SK-N-SH (cell line): Measurements from ENCODE around the gene FMNL1. TPM values are rescaled to one million over a fixed set of nuclear protein-coding genes. Genes with fewer than 3 reads are reported as not detected.

ENCODE experiments used
- CTCF ChIA-PET: fragments of 300-600, 350-600 bp; formaldehyde crosslinking; extraction: SDS; loops from one replicate; lab custom pipeline; 2021; lab: Yijun Ruan, JAX
- POLR2A ChIA-PET: fragments of 350-600 bp; sonication (Branson Sonifier 250); formaldehyde crosslinking; extraction: SDS; loops from one replicate; lab custom pipeline; 2020; ENCODE audit warnings: antibody characterized with exemption, inconsistent platforms; lab: Yijun Ruan, JAX
- DNase-seq: peaks from one replicate; pipeline ENCODE4 v3.0.0; 2012
- H2AFZ ChIP-seq: fragments of 200-600 bp; sonication (generic); 2 replicates; pipeline ENCODE4 v1.8.1; 2016; ENCODE audit warnings: antibody characterized with exemption, mild to moderate bottlenecking, low read depth
- H3F3A ChIP-seq: fragments of 200-600 bp; sonication (generic); replicated peaks from 2 replicates; pipeline ENCODE3; 2016; ENCODE audit warnings: antibody characterized with exemption, mild to moderate bottlenecking; ENCODE audit not compliant: insufficient read depth
- H3K27ac ChIP-seq, 2 experiments: fragments of 200-500 bp in 1 of 2; fragments of 200-600 bp in 1 of 2; sonication (Bioruptor generic) in 1 of 2; sonication (generic), shearing (Covaris generic) in 1 of 2; 2 replicates each; pipeline versions ENCODE4 v1.5.1 to v1.6.1; 2014 to 2016; ENCODE audit warnings: low read depth in 2 of 2, inconsistent platforms in 1 of 2, low read length in 1 of 2, mild to moderate bottlenecking in 1 of 2, mixed read lengths in 1 of 2
- H3K27me3 ChIP-seq: fragments of 200-600 bp; sonication (generic), shearing (Covaris generic); 2 replicates; pipeline ENCODE4 v1.6.1; 2016; ENCODE audit warnings: mixed run types; ENCODE audit not compliant: insufficient read depth
- H3K36me3 ChIP-seq, 2 experiments: fragments of 200-500 bp in 1 of 2; fragments of 200-600 bp in 1 of 2; sonication (Bioruptor generic) in 1 of 2; sonication (generic) in 1 of 2; replicated peaks in 1 of 2; 2 replicates each; pipeline versions ENCODE3 to v1.5.1; 2014 to 2016; ENCODE audit warnings: low read length in 1 of 2, mild to moderate bottlenecking in 1 of 2; ENCODE audit not compliant: insufficient read depth in 2 of 2, control insufficient read depth in 1 of 2
- H3K4me1 ChIP-seq, 2 experiments: fragments of 200-500 bp in 1 of 2; fragments of 200-600 bp in 1 of 2; sonication (Bioruptor generic) in 1 of 2; sonication (generic), shearing (Covaris generic) in 1 of 2; 2 replicates each; pipeline versions ENCODE4 v1.5.1 to v1.6.1; 2014 to 2016; ENCODE audit warnings: low read depth in 1 of 2, low read length in 1 of 2, mixed run types in 1 of 2; ENCODE audit not compliant: insufficient read depth in 2 of 2, control insufficient read depth in 1 of 2
- H3K4me2 ChIP-seq: fragments of 200-600 bp; sonication (generic), shearing (Covaris generic); 2 replicates; pipeline ENCODE4 v1.6.1; 2017; ENCODE audit warnings: mixed run types
- H3K4me3 ChIP-seq, 2 experiments: fragments of 200-500 bp in 1 of 2; fragments of 200-600 bp in 1 of 2; sonication (Bioruptor generic) in 1 of 2; sonication (generic), shearing (Covaris generic) in 1 of 2; 2 replicates each; pipeline versions ENCODE4 v1.5.1 to v1.8.1; 2014 to 2016; ENCODE audit warnings: low read depth in 2 of 2, inconsistent platforms in 1 of 2, low read length in 1 of 2, mild to moderate bottlenecking in 1 of 2, mixed read lengths in 1 of 2, moderate library complexity in 1 of 2
- H3K79me2 ChIP-seq: fragments of 200-600 bp; sonication (generic); 2 replicates; pipeline ENCODE4 v1.8.1; 2017; ENCODE audit warnings: mild to moderate bottlenecking; ENCODE audit not compliant: insufficient read depth
- H3K9ac ChIP-seq: fragments of 200-600 bp; sonication (generic); 2 replicates; pipeline ENCODE4 v1.6.1; 2017; ENCODE audit warnings: mixed run types
- H3K9me2 ChIP-seq: fragments of 200-600 bp; sonication (generic); 2 replicates; pipeline ENCODE4 v1.6.1; 2017; ENCODE audit warnings: mixed run types
- H3K9me3 ChIP-seq: fragments of 200-600 bp; sonication (generic); 2 replicates; pipeline ENCODE4 v1.6.1; 2017; ENCODE audit warnings: mixed run types, mild to moderate bottlenecking, moderate library complexity
- H4K20me1 ChIP-seq: fragments of 200-600 bp; sonication (generic); 2 replicates; pipeline ENCODE4 v1.6.1; 2017; ENCODE audit warnings: mild to moderate bottlenecking, mixed run types; ENCODE audit not compliant: insufficient read depth
- EZH2phosphoT487 ChIP-seq: fragments of 200-600 bp; sonication (generic); IDR thresholded peaks from 2 replicates; pipeline ENCODE4 v1.6.1; 2017; ENCODE audit warnings: low read depth, mixed run types, mild to moderate bottlenecking, antibody characterized with exemption, moderate library complexity, borderline replicate concordance
- FOSL2 ChIP-seq: IDR thresholded peaks from 2 replicates; pipeline ENCODE4 v1.4.0; 2012; ENCODE audit warnings: low read depth, mild to moderate bottlenecking, moderate library complexity, borderline replicate concordance
- FOXM1 ChIP-seq: IDR thresholded peaks from 2 replicates; pipeline ENCODE4 v1.4.0; 2012; ENCODE audit warnings: low read depth, mild to moderate bottlenecking
- GABPA ChIP-seq: IDR thresholded peaks from 2 replicates; pipeline ENCODE4 v1.4.0; 2012; ENCODE audit warnings: low read depth, mild to moderate bottlenecking
- RAD21 ChIP-seq: IDR thresholded peaks from 2 replicates; pipeline ENCODE4 v1.6.1; 2012; ENCODE audit warnings: mild to moderate bottlenecking, low read length
- RFX5 ChIP-seq: IDR thresholded peaks from 2 replicates; pipeline ENCODE4 v1.6.1; 2012; ENCODE audit warnings: mild to moderate bottlenecking, improper control_type of control experiment, low read length
- SMC3 ChIP-seq: IDR thresholded peaks from 2 replicates; pipeline ENCODE4 v1.6.1; 2012; ENCODE audit warnings: low read depth, low read length, improper control_type of control experiment
- TAF1 ChIP-seq: IDR thresholded peaks from 2 replicates; pipeline ENCODE4 v1.6.1; 2012; ENCODE audit warnings: low read depth, mild to moderate bottlenecking, low read length, moderate library complexity, borderline replicate concordance
- TEAD4 ChIP-seq: IDR thresholded peaks from 2 replicates; pipeline ENCODE4 v1.4.0; 2012; ENCODE audit warnings: mild to moderate bottlenecking, borderline replicate concordance; ENCODE audit not compliant: insufficient read depth
- WGBS: methylation state at CpG from one replicate; pipeline ENCODE4 v1.1.6; 2017; ENCODE audit warnings: low lambda C conversion rate; 5-methylcytosine and 5-hydroxymethylcytosine counted together
- polyA plus RNA-seq, 3 experiments: library from polyadenylated mRNA; depleted of rRNA; stranded (reverse); fragments of >200 nt; gene quantifications; 2 replicates each; pipeline ENCODE4 v1.2.3, GENCODE V29; 2012

FMNL1 gene
- polyA plus RNA-seq, 1 of the 3 experiments (the other 2 are of a cell fraction) = 2.8 TPM

- TF ChIP-seq FOSL2 = no peak
Measured at GRCh38 chr17:45277992-45278391, 56.3 kb downstream of the FMNL1 start (continued).

- H3K79me2 ChIP-seq = peaks cover 8% of the 10 kb centered on the region; the same call in 1 of the 2 replicates
- no peaks in the 10 kb centered on the region for H3K9me3 ChIP-seq
- 88% methylated on average over 3 of the region's 3 CpGs for WGBS
- H3K36me3 ChIP-seq = peaks cover 24 to 34% of the 10 kb centered on the region in 2 experiments
- H3K4me1 ChIP-seq = peaks cover 6% of the 10 kb centered on the region in 2 experiments; a peak in 2 of 4 replicates
- H3K4me3 ChIP-seq = no peak overlapping the region
- no peak overlapping the region for H3K4me2 ChIP-seq
- CTCF ChIA-PET = interaction anchor here (0.7 to 3.9 kb wide), 4 partner anchors 32 to 127 kb away, joined by 3 to 41 read pairs (median 15); no protein-coding TSS in a partner anchor
- H3K27ac ChIP-seq = no peak overlapping the region
- H3K9me2 ChIP-seq = no peaks in the 10 kb centered on the region
- H3K27me3 ChIP-seq = no peaks in the 10 kb centered on the region
- no peak for TF ChIP-seq FOXM1
- TF ChIP-seq GABPA = no peak
- TF ChIP-seq RAD21 = no peak
- no peak for TF ChIP-seq RFX5
- H2AFZ ChIP-seq = no peak overlapping the region
- H4K20me1 ChIP-seq = peaks cover 11% of the 10 kb centered on the region; the same call in 1 of the 2 replicates
- no peak for DNase-seq
- POLR2A ChIA-PET = no interaction called here
- H3F3A ChIP-seq = peaks cover 34% of the 10 kb centered on the region
- H3K9ac ChIP-seq = no peak overlapping the region
Measured at GRCh38 chr17:45279898-45280297, 58.2 kb downstream of the FMNL1 start.

- DNase-seq = no peak
- peaks cover 32% of the 10 kb centered on the region for H3F3A ChIP-seq
- no peak overlapping the region for H3K27ac ChIP-seq
- peaks cover 9% of the 10 kb centered on the region; the same call in 1 of the 2 replicates for H4K20me1 ChIP-seq
- H3K9me3 ChIP-seq = no peaks in the 10 kb centered on the region
- H2AFZ ChIP-seq = no peak overlapping the region
- TF ChIP-seq TAF1 = no peak
- TF ChIP-seq RAD21 = no peak
- no peak for TF ChIP-seq FOXM1
- TF ChIP-seq FOSL2 = no peak
- no peak for TF ChIP-seq SMC3
- TF ChIP-seq EZH2phosphoT487 = no peak
- no peak for TF ChIP-seq TEAD4
- WGBS = 86% methylated on average over 20 of the region's 21 CpGs
- POLR2A ChIA-PET = interaction anchor here (0.6 kb wide), 1 partner anchor 10 kb away, joined by 4 read pairs; no protein-coding TSS in a partner anchor
- no peak overlapping the region for H3K4me2 ChIP-seq
- CTCF ChIA-PET = interaction anchor here (0.8 to 1.7 kb wide), 9 partner anchors 17 to 111 kb away, joined by 3 to 12 read pairs (median 4); partner anchors contain the start of gene MAP3K14
- H3K79me2 ChIP-seq = peaks cover 8% of the 10 kb centered on the region; the same call in 1 of the 2 replicates
- H3K4me3 ChIP-seq = no peak overlapping the region
- H3K9ac ChIP-seq = no peak overlapping the region
- no peaks in the 10 kb centered on the region for H3K27me3 ChIP-seq
- no peaks in the 10 kb centered on the region for H3K9me2 ChIP-seq
- H3K36me3 ChIP-seq = peaks cover 44 to 49% of the 10 kb centered on the region in 2 experiments
- peaks cover 0 to 23% of the 10 kb centered on the region in 2 experiments; a peak in 2 of 4 replicates for H3K4me1 ChIP-seq
Measured at GRCh38 chr17:45282683-45283644, 61.3 kb downstream of the FMNL1 start.
